ENCODE data around the gene CABP1.
"Not testable (repeated sequence)": the region's sequence is repeated elsewhere in the genome, so short reads cannot be mapped to it uniquely, and the experiment has no call there.

The CABP1 gene

GRCh38 chr12:120666571-120667390 is 26.4 kb downstream of the CABP1 start:
- no peaks in the 10 kb centered on the region for H3K9me3 ChIP-seq (ENCODE audit: control insufficient read depth in 1 of 2, low read length in 2 of 2)
- H3K27me3 ChIP-seq (ENCODE audit: control insufficient read depth in 1 of 2, insufficient read depth in 2 of 2, low read length in 2 of 2) = no peaks in the 10 kb centered on the region

DNA sequence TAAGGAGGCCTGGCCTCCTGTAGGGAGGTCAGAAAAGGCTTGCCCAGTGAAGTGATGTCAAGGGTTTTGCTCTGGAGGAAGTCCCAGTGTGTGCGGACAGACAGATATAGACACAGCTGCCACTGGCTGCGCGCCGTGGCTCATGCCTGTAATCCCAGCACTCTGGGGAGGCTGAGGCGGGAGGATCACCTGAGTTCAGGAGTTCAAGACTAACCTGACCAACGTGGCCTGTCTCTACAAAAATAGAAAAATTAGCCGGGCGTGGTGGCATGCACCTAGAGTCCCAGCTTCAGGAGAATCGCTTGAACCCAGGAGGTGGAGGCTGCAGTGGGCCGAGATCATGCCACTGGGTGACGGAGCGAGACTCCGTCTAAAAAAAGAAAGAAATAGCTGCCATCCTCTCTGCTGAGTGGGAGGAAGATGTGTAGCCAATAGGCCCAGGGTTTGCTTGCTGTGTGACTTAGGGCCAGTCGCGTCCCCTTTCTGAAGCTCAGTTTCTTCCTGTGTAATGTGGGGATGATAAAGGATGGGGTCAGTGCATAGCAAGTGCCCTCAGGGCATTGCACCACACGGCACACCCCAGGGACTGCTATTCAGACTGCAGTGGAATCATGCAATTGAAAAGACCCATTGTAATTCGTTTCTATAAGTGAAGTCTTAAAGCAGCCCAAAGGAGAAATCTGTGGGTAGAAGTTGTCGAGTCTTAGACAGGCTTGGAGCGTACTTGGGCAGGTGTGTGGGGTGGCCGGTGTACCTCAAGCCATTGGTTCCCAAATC is 27.9 kb downstream of the CABP1 start:
- Histone ChIP-seq H3K4me1 (ENCODE audit: control insufficient read depth in 1 of 2, insufficient read depth in 2 of 2, low read length in 2 of 2) (peaks cover 0 to 10% of the 10 kb centered on the region in 2 donors), H3K4me3 (ENCODE audit: low read depth in 1 of 2, low read length in 2 of 2) (no peak overlapping the region), H3K36me3 (ENCODE audit: control insufficient read depth in 1 of 2, insufficient read depth in 2 of 2, low read length in 2 of 2) (no peaks in the 10 kb centered on the region), H3K27me3 (ENCODE audit: control insufficient read depth in 1 of 2, insufficient read depth in 2 of 2, low read length in 2 of 2) (no peaks in the 10 kb centered on the region), H3K9me3 (ENCODE audit: control insufficient read depth in 1 of 2, low read length in 2 of 2) (no peaks in the 10 kb centered on the region), H3K27ac (ENCODE audit: low read depth, low read length) (no peak overlapping the region), H3K9ac (ENCODE audit: low read depth in 1 of 2, low read length in 2 of 2) (no peak overlapping the region)

More at GRCh38 chr12:120666571-120667390, 26.4 kb downstream of the CABP1 start:
- H3K4me1 ChIP-seq (ENCODE audit: control insufficient read depth in 1 of 2, insufficient read depth in 2 of 2, low read length in 2 of 2) = peaks cover 0 to 10% of the 10 kb centered on the region in 2 donors
- H3K36me3 ChIP-seq (ENCODE audit: control insufficient read depth in 1 of 2, insufficient read depth in 2 of 2, low read length in 2 of 2) = no peaks in the 10 kb centered on the region
- H3K9ac ChIP-seq (ENCODE audit: low read depth in 1 of 2, low read length in 2 of 2) = no peak overlapping the region
- no peak overlapping the region for H3K4me3 ChIP-seq (ENCODE audit: low read depth in 1 of 2, low read length in 2 of 2)
- H3K27ac ChIP-seq (ENCODE audit: low read depth, low read length) = no peak overlapping the region

- H3K36me3 ChIP-seq (ENCODE audit: control insufficient read depth in 1 of 2, insufficient read depth in 2 of 2, low read length in 2 of 2) = no peaks in the 10 kb centered on the region
Measured at GRCh38 chr12:120668868-120669840, 28.7 kb downstream of the CABP1 start.

DNA sequence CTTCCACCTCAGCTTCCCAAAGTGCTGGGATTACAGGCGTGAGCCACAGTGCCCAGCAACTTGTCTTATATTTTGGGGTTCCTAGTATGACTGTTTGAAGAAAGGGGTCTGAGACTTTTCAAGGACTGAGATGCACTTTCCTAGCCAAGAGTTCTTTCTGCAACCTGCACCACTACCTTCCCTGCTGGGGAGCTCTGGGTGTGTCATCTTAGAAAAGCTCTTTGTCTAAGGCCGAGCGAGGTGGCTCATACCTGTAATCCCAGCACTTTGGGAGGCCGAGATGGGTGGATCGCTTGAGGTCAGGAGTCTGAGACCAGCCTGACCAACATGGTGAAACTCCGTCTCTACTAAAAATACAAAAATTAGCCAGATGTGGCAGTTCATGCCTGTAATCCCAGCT is 29.8 kb downstream of the CABP1 start:
- not testable (repeated sequence) for H3K36me3 ChIP-seq (ENCODE audit: control insufficient read depth in 1 of 2, insufficient read depth in 2 of 2, low read length in 2 of 2); H3K4me3 ChIP-seq (ENCODE audit: low read depth in 1 of 2, low read length in 2 of 2); H3K9me3 ChIP-seq (ENCODE audit: control insufficient read depth in 1 of 2, low read length in 2 of 2); H3K27me3 ChIP-seq (ENCODE audit: control insufficient read depth in 1 of 2, insufficient read depth in 2 of 2, low read length in 2 of 2); H3K27ac ChIP-seq (ENCODE audit: low read depth, low read length); H3K9ac ChIP-seq (ENCODE audit: low read depth in 1 of 2, low read length in 2 of 2)
- peaks cover 0 to 10% of the 10 kb centered on the region in 2 donors for H3K4me1 ChIP-seq (ENCODE audit: control insufficient read depth in 1 of 2, insufficient read depth in 2 of 2, low read length in 2 of 2)

More at GRCh38 chr12:120668868-120669840, 28.7 kb downstream of the CABP1 start:
- no peaks in the 10 kb centered on the region for H3K9me3 ChIP-seq (ENCODE audit: control insufficient read depth in 1 of 2, low read length in 2 of 2)
- H3K27me3 ChIP-seq (ENCODE audit: control insufficient read depth in 1 of 2, insufficient read depth in 2 of 2, low read length in 2 of 2) = no peaks in the 10 kb centered on the region
- no peak overlapping the region for H3K27ac ChIP-seq (ENCODE audit: low read depth, low read length)
- peak overlapping the region in 1 of 2 donors; percentile 32 for H3K9ac ChIP-seq (ENCODE audit: low read depth in 1 of 2, low read length in 2 of 2)
- H3K4me3 ChIP-seq (ENCODE audit: low read depth in 1 of 2, low read length in 2 of 2) = peak overlapping the region; percentile 3 to 6
- H3K4me1 ChIP-seq (ENCODE audit: control insufficient read depth in 1 of 2, insufficient read depth in 2 of 2, low read length in 2 of 2) = peaks cover 0 to 10% of the 10 kb centered on the region in 2 donors

DNA sequence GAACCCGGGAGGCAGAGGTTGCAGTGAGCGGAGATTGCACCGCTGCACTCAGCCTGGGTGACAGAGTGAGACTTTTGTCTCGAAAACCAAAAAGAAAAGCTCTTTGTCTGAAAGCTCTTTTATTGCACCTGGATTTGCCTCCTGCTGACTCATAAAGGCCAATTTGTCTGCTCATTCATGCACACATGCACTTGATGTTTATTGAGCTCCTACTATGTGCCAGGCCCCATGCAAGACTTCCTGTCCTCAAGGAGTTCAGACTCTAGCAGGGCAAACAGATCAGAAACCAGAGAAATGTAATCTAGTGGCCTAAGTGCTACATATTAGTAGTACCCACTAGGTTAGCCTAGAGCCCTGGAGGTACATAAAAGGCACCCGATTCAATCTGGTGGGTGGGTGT is 30.2 kb downstream of the CABP1 start:
- Histone ChIP-seq H3K27ac (ENCODE audit: low read depth, low read length) (no peak overlapping the region), H3K27me3 (ENCODE audit: control insufficient read depth in 1 of 2, insufficient read depth in 2 of 2, low read length in 2 of 2) (no peaks in the 10 kb centered on the region), H3K9me3 (ENCODE audit: control insufficient read depth in 1 of 2, low read length in 2 of 2) (no peaks in the 10 kb centered on the region), H3K4me3 (ENCODE audit: low read depth in 1 of 2, low read length in 2 of 2) (no peak overlapping the region), H3K9ac (ENCODE audit: low read depth in 1 of 2, low read length in 2 of 2) (no peak overlapping the region), H3K4me1 (ENCODE audit: control insufficient read depth in 1 of 2, insufficient read depth in 2 of 2, low read length in 2 of 2) (peaks cover 0 to 10% of the 10 kb centered on the region in 2 donors), H3K36me3 (ENCODE audit: control insufficient read depth in 1 of 2, insufficient read depth in 2 of 2, low read length in 2 of 2) (no peaks in the 10 kb centered on the region)

GRCh38 chr12:120674097-120674636 is 33.7 kb downstream of the CABP1 start:
- no peaks in the 10 kb centered on the region for H3K9me3 ChIP-seq (ENCODE audit: control insufficient read depth in 1 of 2, low read length in 2 of 2)
- H3K4me3 ChIP-seq (ENCODE audit: low read depth in 1 of 2, low read length in 2 of 2) = no peak overlapping the region

GRCh38 chr12:120677765-120678473 is 37.5 kb downstream of the CABP1 start:
- no peaks in the 10 kb centered on the region for H3K27me3 ChIP-seq (ENCODE audit: control insufficient read depth in 1 of 2, insufficient read depth in 2 of 2, low read length in 2 of 2)
- no peaks in the 10 kb centered on the region for H3K9me3 ChIP-seq (ENCODE audit: control insufficient read depth in 1 of 2, low read length in 2 of 2)
- peaks cover 5 to 6% of the 10 kb centered on the region in 2 donors for H3K4me1 ChIP-seq (ENCODE audit: control insufficient read depth in 1 of 2, insufficient read depth in 2 of 2, low read length in 2 of 2)
- H3K36me3 ChIP-seq (ENCODE audit: control insufficient read depth in 1 of 2, insufficient read depth in 2 of 2, low read length in 2 of 2) = no peaks in the 10 kb centered on the region
- H3K4me3 ChIP-seq (ENCODE audit: low read depth in 1 of 2, low read length in 2 of 2) = no peak overlapping the region
- H3K27ac ChIP-seq (ENCODE audit: low read depth, low read length) = no peak overlapping the region
- H3K9ac ChIP-seq (ENCODE audit: low read depth in 1 of 2, low read length in 2 of 2) = no peak overlapping the region

More at GRCh38 chr12:120674097-120674636, 33.7 kb downstream of the CABP1 start:
- Histone ChIP-seq H3K9ac (ENCODE audit: low read depth in 1 of 2, low read length in 2 of 2) (no peak overlapping the region), H3K36me3 (ENCODE audit: control insufficient read depth in 1 of 2, insufficient read depth in 2 of 2, low read length in 2 of 2) (no peaks in the 10 kb centered on the region), H3K27me3 (ENCODE audit: control insufficient read depth in 1 of 2, insufficient read depth in 2 of 2, low read length in 2 of 2) (no peaks in the 10 kb centered on the region), H3K27ac (ENCODE audit: low read depth, low read length) (no peak overlapping the region), H3K4me1 (ENCODE audit: control insufficient read depth in 1 of 2, insufficient read depth in 2 of 2, low read length in 2 of 2) (peaks cover 6 to 16% of the 10 kb centered on the region in 2 donors)

DNA sequence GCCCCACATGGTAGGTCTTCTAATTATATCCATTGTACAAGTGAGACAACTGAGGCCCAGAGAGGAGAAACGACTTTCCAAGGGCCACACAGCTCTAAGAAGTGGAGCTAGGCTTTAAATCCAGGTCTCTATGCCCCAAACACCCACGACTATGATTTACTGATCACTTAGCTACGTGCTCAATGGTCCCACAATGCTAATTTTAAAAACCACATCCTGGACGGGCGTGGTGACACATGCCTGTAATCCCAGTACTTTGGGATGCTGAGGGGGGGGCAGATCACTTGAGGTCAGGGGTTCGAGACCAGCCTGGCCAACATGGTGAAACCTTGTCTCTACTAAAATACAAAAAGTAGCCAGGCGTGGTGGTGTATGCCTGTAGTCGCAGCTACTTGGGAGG is 38.1 kb downstream of the CABP1 start:
- Histone ChIP-seq H3K27ac (ENCODE audit: low read depth, low read length) (no peak overlapping the region), H3K9me3 (ENCODE audit: control insufficient read depth in 1 of 2, low read length in 2 of 2) (no peaks in the 10 kb centered on the region), H3K9ac (ENCODE audit: low read depth in 1 of 2, low read length in 2 of 2) (no peak overlapping the region), H3K4me1 (ENCODE audit: control insufficient read depth in 1 of 2, insufficient read depth in 2 of 2, low read length in 2 of 2) (peaks cover 5 to 6% of the 10 kb centered on the region in 2 donors), H3K4me3 (ENCODE audit: low read depth in 1 of 2, low read length in 2 of 2) (no peak overlapping the region), H3K36me3 (ENCODE audit: control insufficient read depth in 1 of 2, insufficient read depth in 2 of 2, low read length in 2 of 2) (no peaks in the 10 kb centered on the region), H3K27me3 (ENCODE audit: control insufficient read depth in 1 of 2, insufficient read depth in 2 of 2, low read length in 2 of 2) (no peaks in the 10 kb centered on the region)

- no peaks in the 10 kb centered on the region for H3K27me3 ChIP-seq (ENCODE audit: control insufficient read depth in 1 of 2, insufficient read depth in 2 of 2, low read length in 2 of 2)
- H3K9ac ChIP-seq (ENCODE audit: low read depth in 1 of 2, low read length in 2 of 2) = no peak overlapping the region
- no peaks in the 10 kb centered on the region for H3K9me3 ChIP-seq (ENCODE audit: control insufficient read depth in 1 of 2, low read length in 2 of 2)
- H3K4me3 ChIP-seq (ENCODE audit: low read depth in 1 of 2, low read length in 2 of 2) = no peak overlapping the region
- H3K4me1 ChIP-seq (ENCODE audit: control insufficient read depth in 1 of 2, insufficient read depth in 2 of 2, low read length in 2 of 2) = peaks cover 5 to 6% of the 10 kb centered on the region in 2 donors
- H3K27ac ChIP-seq (ENCODE audit: low read depth, low read length) = no peak overlapping the region
- no peaks in the 10 kb centered on the region for H3K36me3 ChIP-seq (ENCODE audit: control insufficient read depth in 1 of 2, insufficient read depth in 2 of 2, low read length in 2 of 2)
Measured at GRCh38 chr12:120680165-120680738, 39.8 kb downstream of the CABP1 start.
